HG03196 (cell line): ENCODE data around the gene TTC27.
"Not testable (repeated sequence)": the region's sequence is repeated elsewhere in the genome, so short reads cannot be mapped to it uniquely, and the experiment has no call there.

Experiments
- ATAC-seq: cut with Tn5 transposase; IDR thresholded peaks from one replicate; pipeline ENCODE4 v1.9.1; 2021; ENCODE audit not compliant: unreplicated experiment

TTC27 gene

DNA sequence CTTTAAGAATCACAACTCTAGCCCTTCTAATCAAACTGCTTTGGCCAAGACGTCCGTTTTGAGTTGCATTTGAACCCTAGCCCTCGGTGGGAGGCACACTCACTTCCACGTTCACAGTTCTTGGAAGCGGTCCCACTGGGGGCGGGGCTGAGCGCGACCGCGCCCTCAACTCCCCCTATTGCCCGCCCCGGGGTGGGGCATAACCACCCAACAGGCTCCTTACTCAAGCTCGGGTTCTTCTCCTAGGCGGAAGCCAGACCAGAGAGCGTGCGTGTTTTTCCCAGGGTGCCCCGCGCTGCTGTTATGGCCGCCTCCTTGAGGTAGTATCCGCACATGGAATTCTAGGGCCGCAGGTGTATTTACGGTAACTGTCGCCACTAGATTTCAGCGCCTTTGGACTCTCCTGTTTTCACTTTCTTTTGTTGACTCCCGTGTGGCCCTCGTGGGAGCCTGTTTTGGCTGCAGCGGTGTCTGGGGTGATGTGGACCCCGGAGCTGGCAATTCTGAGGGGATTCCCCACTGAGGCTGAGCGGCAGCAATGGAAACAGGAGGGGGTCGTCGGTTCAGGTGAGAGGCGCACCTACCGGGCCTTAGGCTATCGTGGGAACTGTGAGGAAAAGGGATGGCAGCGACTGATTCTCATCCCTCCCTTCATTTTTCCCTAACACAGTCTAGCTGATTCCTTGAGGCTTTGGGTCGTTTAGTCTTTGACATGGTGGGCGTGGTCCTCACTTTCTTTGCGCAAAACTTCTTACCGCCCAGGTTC lies at the start of gene TTC27:
Gene TTC27 (plus strand): TSS at position 237 of the 766 bp plus-strand sequence. CDS start 243 bp downstream, at position 480.
- peak; percentile 99 for ATAC-seq

GRCh38 chr2:32591669-32592463 lies 36.0 kb upstream of the TTC27 start:
- ATAC-seq, result peak; percentile 73

DNA sequence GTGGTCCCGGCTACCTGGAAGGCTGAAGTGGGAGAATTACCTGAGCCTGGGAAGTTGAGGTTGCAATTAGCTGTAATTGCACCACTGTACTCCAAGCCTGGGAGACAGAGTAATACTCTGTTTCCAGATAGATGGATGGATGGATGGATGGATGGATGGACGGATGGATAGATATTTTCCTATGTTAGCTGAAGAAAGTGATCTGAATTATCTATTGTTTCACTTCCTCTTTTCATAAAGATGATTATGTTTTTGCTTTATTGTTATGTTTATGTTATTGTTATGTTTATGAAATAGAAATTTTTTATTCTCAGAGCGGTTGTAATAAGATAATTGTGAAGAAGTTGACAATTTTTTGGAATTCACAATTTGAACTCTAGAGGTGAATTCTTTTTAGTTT lies 33.3 kb upstream of the TTC27 start:
- no peak for ATAC-seq

GRCh38 chr2:32611366-32611765 lies 16.5 kb upstream of the TTC27 start:
- ATAC-seq, result no peak

DNA sequence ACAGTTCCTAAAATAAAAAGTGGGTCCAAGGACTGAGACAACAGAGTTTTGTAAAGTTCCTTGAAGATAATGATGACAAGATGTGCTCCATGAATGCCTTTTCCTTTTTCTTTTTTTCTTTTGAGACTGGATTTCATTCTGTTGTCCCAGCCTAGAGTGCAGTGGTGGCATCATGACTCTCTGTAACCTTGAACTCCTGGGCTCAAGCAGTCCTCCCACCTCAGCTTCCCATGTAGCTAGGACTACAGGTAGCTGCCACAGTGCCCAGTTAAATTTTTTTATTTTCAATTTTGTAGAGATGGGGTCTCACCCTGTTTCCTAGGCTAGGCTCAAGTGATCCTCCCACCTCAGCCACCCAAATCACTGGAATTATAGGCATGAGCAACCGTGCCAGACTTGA lies 16.1 kb upstream of the TTC27 start:
- ATAC-seq, result no peak

- ATAC-seq, result no peak
Measured at GRCh38 chr2:32614084-32614483, 13.8 kb upstream of the TTC27 start.

DNA sequence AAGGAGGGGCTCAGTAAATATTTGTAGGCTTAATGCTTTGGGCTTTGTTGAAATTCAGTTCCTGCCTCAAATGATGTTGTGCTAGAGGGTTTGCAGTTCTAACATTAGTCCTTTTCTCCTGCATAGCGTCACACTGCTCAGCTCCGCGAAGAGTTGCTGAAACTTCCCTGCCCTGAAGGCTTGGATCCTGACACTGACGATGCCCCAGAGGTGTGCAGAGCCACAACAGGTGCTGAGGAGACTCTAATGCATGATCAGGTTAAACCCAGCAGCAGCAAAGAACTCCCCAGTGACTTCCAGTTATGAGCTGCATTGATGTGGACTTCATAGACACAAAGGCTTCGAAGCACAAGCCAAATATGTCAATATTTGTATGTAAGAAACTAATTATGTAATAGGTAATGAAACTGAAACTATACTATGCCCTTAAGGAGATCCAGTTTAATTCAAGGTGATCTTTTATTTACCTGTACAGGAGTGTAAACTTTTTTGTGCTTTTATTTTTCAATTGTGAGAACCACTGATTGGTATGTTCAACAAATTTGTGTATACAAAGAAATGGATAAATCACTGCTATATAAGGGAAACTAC lies 10.2 kb upstream of the TTC27 start:
- ATAC-seq, result no peak

DNA sequence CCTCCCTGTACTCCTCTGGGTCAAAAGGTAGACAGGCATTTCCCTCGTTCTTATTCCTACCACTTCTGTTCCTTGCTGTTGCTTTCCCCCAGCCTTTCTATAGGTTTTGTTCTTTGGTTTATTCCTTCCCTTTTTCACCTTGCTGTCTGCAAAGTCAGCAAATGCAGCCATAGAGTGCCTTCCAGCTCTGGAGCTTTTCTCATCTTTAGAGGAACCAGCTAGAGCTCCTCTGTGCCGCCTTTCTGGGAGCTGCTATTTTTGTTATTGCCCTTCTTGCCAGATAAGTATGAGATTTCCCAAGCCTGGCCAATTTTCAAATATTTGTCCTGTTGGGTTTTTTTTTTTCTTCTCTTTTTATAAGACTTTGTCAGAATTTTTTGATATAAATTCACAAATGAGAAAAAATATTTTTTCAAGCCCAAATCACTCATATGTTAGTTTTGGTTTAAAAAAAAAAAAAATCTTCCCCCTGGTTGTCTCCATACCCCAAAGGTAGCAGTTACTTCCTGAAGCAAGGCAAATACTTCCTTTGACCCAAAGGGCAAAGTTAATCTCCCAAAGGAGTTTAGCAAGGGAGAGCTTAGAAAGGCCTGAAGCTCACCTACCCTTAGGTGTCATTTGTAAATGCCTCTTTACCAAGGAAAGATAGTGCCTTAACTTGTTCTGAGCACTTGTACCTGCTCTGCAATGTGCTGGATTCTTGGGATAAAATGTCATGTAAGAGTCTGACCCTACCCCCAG lies 5.1 kb upstream of the TTC27 start:
- ATAC-seq, result no peak

- no peak for ATAC-seq
Measured at GRCh38 chr2:32623311-32623706, 4.5 kb upstream of the TTC27 start.

GRCh38 chr2:32624812-32625211 lies 3.0 kb upstream of the TTC27 start:
- ATAC-seq, result no peak

DNA sequence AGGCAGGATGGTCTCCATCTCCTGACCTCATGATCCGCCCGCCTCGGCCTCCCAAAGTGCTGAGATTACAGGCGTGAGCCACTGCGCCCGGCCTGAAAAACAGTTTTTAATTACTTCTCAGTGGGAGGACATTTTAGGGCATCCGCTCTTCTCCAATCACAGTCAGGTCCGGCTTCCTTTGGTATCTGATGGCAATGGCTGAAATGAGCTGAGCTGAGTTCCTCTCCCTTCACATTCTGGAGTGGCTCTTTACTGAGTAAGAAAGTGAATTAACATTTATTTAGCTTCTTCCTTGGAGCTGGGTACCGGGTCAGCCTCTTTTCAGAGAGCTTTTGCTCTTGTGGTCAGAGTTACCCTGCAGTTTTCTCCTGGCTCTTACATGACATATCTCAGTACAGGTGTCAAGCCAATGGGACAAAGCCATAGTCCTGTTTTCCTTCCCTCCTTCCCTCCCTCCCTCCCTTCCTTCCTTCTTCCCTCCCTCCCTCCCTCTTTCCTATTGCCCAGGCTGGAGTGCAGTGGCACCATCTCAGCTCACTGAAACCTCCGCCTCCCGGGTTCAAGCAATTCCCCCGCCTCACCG lies 1.1 kb upstream of the TTC27 start:
- no peak for ATAC-seq

- peak; percentile 29 for ATAC-seq
Measured at GRCh38 chr2:32627441-32627813, 423 bp upstream of the TTC27 start.

- no peak for ATAC-seq
Measured at GRCh38 chr2:32632089-32632488, 4.2 kb downstream of the TTC27 start.

DNA sequence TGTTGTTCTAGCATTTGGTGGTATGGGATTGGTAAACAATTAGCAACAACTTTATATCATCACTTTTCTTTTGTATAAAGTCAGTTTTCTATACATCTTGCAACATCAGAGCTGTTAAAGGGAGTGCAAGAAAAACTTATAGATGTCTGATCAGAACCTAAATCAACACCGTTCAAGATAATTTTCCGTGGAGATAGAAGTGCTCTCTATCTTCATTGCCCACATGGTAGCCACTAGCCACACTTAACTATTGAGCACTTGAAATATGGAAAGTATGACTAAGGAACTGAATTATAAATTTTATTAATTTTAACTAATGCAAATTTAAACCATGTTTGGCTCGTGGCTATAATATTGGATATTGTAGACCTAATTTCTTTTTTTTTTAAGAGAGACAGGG lies 5.2 kb downstream of the TTC27 start:
- no peak for ATAC-seq

GRCh38 chr2:32638548-32638947 lies 10.7 kb downstream of the TTC27 start:
- ATAC-seq, result not testable (repeated sequence)

DNA sequence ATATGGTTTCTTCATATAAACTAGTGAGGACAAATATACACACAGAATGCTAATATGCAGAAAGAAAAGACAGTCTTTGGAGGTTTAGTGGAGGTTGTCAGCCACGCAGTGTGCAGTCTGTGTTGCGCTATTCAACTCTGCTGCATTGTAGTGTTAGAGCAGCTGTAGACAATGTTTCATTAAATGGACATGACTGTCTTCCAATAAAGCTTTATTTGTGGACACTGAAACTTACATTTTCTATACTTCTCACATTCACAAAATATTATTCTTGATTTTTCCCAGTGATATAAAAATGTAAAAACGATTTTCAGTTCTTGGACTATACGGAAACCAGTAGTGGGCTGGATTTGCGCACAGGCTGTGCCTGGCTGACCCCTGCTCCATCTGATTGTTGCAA lies 13.3 kb downstream of the TTC27 start:
- no peak for ATAC-seq

DNA sequence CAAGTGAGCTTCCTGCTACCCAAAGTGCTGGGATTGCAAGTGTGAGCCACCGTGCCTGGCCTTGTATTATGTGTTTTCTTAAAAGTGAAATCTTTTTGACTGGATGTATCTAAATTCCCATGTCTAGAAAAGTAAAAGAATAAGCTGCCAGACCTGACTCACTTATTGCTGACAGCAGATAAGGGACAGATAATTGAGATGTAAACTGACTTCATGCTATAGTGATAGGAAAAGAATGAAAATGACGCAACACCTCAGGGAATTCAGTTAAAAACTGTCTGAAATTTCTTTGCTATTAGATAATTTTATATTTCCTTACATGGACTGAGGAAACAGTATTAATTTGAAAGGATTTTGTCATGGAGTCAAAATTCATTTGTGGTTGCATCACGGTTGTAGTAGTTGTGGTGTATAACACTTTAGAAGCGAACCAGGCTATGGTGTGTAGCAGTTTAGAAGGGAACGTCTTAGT lies 19.4 kb downstream of the TTC27 start:
- no peak for ATAC-seq

DNA sequence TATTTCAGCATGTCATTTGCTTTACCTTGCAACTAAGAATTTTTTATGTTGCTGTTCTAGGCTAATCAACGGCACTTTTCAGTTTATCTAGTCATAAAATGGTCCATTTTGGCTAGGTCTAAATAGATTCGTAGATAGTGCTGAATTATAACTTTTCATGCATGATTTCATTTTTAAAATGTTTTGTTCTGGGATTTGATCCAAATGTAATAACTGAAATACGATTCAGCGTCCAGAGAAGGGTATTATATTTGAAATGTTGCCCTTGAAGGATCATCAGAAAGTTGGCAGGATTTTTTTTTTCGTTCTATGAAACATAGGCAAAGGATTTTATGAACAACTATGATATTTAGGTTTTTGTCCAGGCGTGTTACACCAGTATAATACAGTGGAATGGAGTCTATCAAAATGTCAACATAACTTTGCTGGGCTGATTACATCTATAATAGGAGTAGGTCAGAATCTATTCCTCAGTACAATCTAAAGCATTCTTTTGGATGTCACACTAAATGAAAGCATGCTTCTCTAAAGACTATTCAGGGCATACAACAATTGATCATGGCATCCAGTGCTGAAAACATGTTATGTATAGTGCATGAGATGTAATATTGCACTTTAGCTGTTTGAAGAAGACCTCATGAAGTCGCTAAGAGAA lies 24.8 kb downstream of the TTC27 start:
- ATAC-seq, result no peak

- ATAC-seq, result no peak
Measured at GRCh38 chr2:32656069-32656468, 28.2 kb downstream of the TTC27 start.

DNA sequence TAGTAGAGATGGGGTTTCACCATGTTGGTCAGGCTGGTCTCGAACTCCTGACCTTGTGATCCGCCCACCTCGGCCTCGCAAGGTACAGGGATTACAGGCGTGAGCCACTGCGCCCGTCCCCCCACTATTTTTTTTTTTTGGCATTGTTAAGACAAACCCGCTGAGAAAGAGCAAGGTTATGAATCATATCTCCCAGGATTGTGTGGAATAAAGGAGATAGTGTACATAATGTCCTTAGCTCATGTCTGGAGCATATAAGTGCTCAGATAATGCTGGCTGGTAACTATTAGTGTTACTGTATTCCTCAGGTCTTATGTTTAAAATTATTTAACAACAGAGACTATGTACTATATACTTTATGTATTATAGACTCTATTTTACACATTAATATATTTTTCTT lies 36.0 kb downstream of the TTC27 start:
- ATAC-seq, result no peak
